Peyer's patch (tissue), 4 donors: ENCODE measurements around the gene ZYX.

Experiments used
- POLR2A ChIP-seq, 2 donors: fragments of 450-650 bp; IDR thresholded peaks; one replicate each; pipeline ENCODE4 v1.5.1; 2017; ENCODE audit warnings: antibody characterized with exemption in 2 of 2, mild to moderate bottlenecking in 2 of 2, moderate library complexity in 2 of 2
- TF ChIP-seq, protein P1 (sequence below), 6 experiments: fragments of 450-650 bp in 4 of 6; fragments of 200-600 bp in 2 of 6; sonication (generic) in 1 of 6; IDR thresholded peaks; one replicate each; pipeline ENCODE4 v1.5.1; 2017 to 2019; ENCODE audit warnings: antibody characterized with exemption in 6 of 6, mild to moderate bottlenecking in 3 of 6, moderate library complexity in 1 of 6

DNA sequence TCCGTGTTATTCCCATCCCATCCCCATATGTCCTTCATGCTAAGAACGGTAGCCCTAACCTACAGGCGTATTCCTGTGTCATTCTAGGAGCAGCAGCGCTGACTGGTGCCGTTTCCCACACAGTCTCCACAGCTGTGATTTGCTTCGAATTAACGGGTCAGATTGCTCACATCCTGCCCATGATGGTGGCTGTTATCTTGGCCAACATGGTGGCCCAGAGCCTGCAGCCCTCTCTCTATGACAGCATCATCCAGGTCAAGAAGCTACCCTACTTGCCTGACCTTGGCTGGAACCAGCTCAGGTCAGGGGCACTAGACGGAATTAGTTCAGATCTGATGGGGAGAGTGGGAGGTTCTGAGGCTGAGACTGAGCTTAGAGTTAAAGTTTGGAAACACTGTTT is 39.3 kb upstream of the ZYX start:
- TF ChIP-seq, protein P1, sequence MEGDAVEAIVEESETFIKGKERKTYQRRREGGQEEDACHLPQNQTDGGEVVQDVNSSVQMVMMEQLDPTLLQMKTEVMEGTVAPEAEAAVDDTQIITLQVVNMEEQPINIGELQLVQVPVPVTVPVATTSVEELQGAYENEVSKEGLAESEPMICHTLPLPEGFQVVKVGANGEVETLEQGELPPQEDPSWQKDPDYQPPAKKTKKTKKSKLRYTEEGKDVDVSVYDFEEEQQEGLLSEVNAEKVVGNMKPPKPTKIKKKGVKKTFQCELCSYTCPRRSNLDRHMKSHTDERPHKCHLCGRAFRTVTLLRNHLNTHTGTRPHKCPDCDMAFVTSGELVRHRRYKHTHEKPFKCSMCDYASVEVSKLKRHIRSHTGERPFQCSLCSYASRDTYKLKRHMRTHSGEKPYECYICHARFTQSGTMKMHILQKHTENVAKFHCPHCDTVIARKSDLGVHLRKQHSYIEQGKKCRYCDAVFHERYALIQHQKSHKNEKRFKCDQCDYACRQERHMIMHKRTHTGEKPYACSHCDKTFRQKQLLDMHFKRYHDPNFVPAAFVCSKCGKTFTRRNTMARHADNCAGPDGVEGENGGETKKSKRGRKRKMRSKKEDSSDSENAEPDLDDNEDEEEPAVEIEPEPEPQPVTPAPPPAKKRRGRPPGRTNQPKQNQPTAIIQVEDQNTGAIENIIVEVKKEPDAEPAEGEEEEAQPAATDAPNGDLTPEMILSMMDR (IDR thresholded peaks at IDR 0.05), result no peak
- no peak for TF ChIP-seq POLR2A (IDR thresholded peaks at IDR 0.05)
